IPS-18c (cell line): ENCODE data around the gene VSIG1.

Experiments used
- H3K4me3 ChIP-seq: 2 replicates; pipeline ENCODE4 v1.7.0; 2013; ENCODE audit warnings: low read depth, mild to moderate bottlenecking, low read length, moderate library complexity; ENCODE audit not compliant: insufficient read depth
- H3K9me3 ChIP-seq: one replicate; pipeline ENCODE4 v1.6.1; 2013; ENCODE audit warnings: mild to moderate bottlenecking, low read length, moderate library complexity; ENCODE audit not compliant: control insufficient read depth, insufficient read depth

The VSIG1 gene

DNA sequence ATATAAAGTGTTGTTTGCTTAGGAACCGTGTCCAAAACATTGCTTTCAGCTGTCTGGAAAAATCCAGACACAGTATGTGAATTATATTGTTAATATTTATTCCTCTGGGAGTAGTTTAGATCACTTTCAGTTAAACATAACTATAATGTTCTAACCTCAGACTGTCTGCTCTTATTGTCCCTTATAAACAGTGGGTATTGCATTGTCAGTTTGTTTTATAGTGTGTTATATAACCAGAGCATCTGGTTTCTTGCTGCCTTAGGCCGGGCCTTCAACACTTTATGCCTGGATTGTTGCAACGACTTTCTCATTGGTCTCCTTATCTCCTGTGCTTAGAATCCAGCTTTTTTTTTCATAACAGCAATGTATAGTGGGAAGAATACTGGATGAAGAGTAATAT lies 73.1 kb downstream of the VSIG1 start:
- Histone ChIP-seq H3K9me3 (no peaks in the 10 kb centered on the region), H3K4me3 (no peak overlapping the region)

DNA sequence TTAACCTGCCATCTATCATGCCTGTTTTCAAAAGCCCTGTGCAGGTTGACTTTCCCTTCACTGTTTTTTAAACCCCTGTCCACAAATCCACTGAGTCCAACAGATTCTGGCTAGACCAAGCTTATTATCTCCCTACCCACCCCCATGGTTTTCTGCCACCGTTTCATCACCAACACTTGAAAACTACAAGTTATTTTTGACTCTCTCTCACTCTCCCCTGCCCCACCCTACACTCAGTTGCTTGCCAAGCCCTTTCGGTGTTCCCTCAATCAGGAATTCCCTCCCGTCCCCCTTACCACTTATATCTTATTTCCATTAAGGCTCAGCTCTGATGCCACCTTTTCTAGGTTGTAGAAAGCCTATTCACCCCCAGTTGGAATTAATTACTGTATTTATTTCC lies 76.4 kb downstream of the VSIG1 start:
- Histone ChIP-seq H3K9me3 (no peaks in the 10 kb centered on the region), H3K4me3 (no peak overlapping the region)

DNA sequence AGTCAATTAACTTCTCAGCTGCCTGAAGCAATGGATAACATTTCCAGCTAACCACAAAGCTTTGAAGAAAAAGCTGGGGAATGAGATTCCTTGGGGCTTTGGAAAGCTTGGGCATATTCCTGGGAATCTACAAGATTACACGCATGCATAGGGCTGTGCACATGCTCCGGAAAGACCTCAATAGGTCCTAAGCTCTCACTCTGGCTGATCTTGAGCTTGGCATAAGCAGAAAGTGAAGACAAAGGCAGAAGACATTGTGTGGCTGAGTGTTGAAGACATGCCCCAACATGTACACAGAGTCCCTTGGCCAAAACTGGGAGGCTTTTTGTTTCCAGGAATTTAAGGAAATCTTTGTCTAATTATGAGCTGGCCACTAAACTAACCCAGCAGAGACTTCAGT lies 77.9 kb downstream of the VSIG1 start:
- Histone ChIP-seq H3K9me3 (no peaks in the 10 kb centered on the region), H3K4me3 (no peak overlapping the region)

DNA sequence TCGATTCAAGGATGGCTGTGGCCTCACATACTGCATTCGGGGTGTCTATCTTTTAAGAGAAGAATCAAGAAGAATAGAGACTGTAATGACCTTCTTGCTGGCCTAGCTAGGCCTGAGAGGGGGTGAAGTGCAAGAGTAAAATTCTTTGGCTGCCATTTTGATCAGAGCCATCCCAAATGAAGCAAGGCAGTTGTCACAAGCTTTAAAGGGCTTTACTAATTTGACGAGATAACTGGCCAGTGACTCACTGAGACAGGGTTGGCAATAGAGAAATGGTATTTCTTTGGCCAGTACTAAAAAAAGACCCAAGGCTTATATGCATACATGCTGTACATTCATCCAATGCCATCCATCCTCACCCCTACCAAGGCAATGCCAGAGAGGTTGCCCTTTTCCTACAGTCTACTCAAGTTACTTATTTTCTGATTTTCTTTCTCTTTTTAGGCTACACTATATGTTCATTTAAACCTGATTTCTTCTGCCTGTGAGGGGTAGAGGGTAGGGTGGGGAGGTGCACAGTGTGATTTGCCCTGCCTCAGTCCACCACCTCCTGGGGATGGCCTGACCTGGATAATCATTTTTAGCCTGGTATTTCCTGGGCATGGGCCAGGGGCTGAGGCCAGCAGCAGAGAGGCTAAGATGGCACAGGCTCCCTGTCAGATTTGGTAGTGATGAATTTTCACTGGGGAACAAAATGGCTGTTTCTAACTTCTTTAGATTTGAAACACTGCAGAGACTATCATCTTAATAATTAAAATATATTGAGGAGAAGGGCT lies 78.9 kb downstream of the VSIG1 start:
- no peak overlapping the region for H3K4me3 ChIP-seq
- H3K9me3 ChIP-seq = no peaks in the 10 kb centered on the region

DNA sequence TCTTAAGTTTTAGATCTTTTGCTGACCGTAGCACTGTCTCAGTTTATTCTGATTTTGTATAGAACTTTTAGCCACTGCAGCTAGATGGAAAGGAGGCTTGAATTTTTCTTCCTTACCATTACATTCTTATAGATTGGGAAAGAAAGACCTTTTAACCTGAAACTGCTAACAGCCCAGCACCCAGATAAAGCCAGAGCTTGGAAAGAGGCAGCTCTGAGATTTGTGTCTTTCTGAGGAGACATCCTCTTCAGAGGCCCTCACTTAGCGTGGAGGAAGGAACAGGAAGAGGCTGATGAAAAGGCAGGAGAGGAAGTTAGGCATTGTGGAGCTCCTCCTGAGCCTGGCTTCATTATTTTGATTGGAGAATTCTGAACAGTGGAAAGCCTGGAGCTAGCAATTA lies 81.8 kb downstream of the VSIG1 start:
- no peaks in the 10 kb centered on the region for H3K9me3 ChIP-seq
- no peak overlapping the region for H3K4me3 ChIP-seq

DNA sequence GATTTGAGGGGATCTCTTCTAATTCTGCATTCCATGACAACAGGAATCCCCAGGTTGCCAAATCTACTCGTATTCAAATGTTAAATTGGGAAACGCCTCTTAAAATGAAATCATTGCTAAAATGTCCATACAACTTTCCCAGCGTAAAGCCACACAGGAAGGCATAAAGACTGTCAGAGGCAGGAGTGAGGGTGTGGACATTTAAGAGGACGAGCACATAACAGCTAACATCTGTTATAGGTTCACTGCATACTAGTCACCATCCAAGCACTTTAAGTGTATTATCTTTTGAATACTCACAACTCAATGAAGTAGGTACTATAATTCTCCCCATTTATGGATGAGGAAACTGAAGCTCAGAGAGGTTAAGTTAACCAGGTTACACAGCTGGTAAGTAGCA lies 82.3 kb downstream of the VSIG1 start:
- no peaks in the 10 kb centered on the region for H3K9me3 ChIP-seq
- H3K4me3 ChIP-seq = no peak overlapping the region
